Fibroblast of lung (primary cell): ENCODE results near the gene BFSP2. TPM values are rescaled to one million over a fixed set of nuclear protein-coding genes. Genes with fewer than 3 reads are reported as not detected.

Experiments used
- DNase-seq, 2 donors: peaks; one replicate each; pipeline versions ENCODE4 v3.0.0 to v3.0.0-alpha.2; 2010; ENCODE audit warnings: low read depth in 2 of 2
- H2AFZ ChIP-seq: 2 replicates; pipeline ENCODE4 v1.5.1; 2012; ENCODE audit warnings: low read length, control low read depth, inconsistent platforms
- H3K27ac ChIP-seq: 2 replicates; pipeline ENCODE4 v1.5.1; 2011; ENCODE audit warnings: low read length, control low read depth; ENCODE audit not compliant: insufficient read depth
- H3K27me3 ChIP-seq: 2 replicates; pipeline ENCODE4 v1.5.1; 2011; ENCODE audit warnings: mild to moderate bottlenecking, low read length; ENCODE audit not compliant: control insufficient read depth, insufficient read depth
- H3K36me3 ChIP-seq: 2 replicates; pipeline ENCODE4 v1.5.1; 2011; ENCODE audit warnings: low read length; ENCODE audit not compliant: control insufficient read depth, insufficient read depth
- H3K4me1 ChIP-seq: 2 replicates; pipeline ENCODE4 v1.5.1; 2011; ENCODE audit warnings: low read length; ENCODE audit not compliant: control insufficient read depth, insufficient read depth; ENCODE audit errors: extremely low read depth
- H3K4me2 ChIP-seq: 2 replicates; pipeline ENCODE4 v1.5.1; 2011; ENCODE audit warnings: low read length, control low read depth; ENCODE audit not compliant: insufficient read depth; ENCODE audit errors: extremely low read depth
- H3K4me3 ChIP-seq, 4 experiments: fragments of 200-600 bp in 1 of 4; sonication (generic) in 1 of 4; replicated peaks in 1 of 4; 2 replicates each; pipeline ENCODE4 v1.5.1; 2011 to 2016; ENCODE audit warnings: low read length in 4 of 4, low read depth in 3 of 4, mild to moderate bottlenecking in 3 of 4, control low read depth in 2 of 4, inconsistent platforms in 1 of 4, mixed read lengths in 1 of 4; ENCODE audit not compliant: insufficient read depth in 1 of 4; ENCODE audit errors: control extremely low read depth in 1 of 4
- H3K79me2 ChIP-seq: 2 replicates; pipeline ENCODE4 v1.5.1; 2012; ENCODE audit warnings: mild to moderate bottlenecking, low read length, inconsistent platforms; ENCODE audit not compliant: control insufficient read depth, insufficient read depth
- H3K9ac ChIP-seq: 2 replicates; pipeline ENCODE4 v1.5.1; 2011; ENCODE audit warnings: mild to moderate bottlenecking, low read length, control low read depth; ENCODE audit not compliant: insufficient read depth
- H3K9me3 ChIP-seq: 2 replicates; pipeline ENCODE4 v1.5.1; 2012; ENCODE audit warnings: low read depth, low read length; ENCODE audit not compliant: control insufficient read depth, insufficient read depth
- H4K20me1 ChIP-seq: 2 replicates; pipeline ENCODE4 v1.5.1; 2011; ENCODE audit warnings: low read length; ENCODE audit not compliant: control insufficient read depth, insufficient read depth; ENCODE audit errors: extremely low read depth
- CTCF ChIP-seq, 2 donors: IDR thresholded peaks in 1 of 2; conservative IDR thresholded peaks in 1 of 2; 1 replicate in 1 of 2; 2 replicates in 1 of 2; pipeline ENCODE4 v1.5.1; 2011 to 2012; ENCODE audit warnings: low read length in 2 of 2, control low read depth in 1 of 2, inconsistent platforms in 1 of 2, low read depth in 1 of 2, mild to moderate bottlenecking in 1 of 2
- EZH2 ChIP-seq: IDR thresholded peaks from 2 replicates; pipeline ENCODE4 v1.5.1; 2012; ENCODE audit warnings: low read length, control low read depth, mild to moderate bottlenecking; ENCODE audit errors: missing control alignments
- polyA plus RNA-seq, 2 donors: library from polyadenylated mRNA; depleted of rRNA in 1 of 2; stranded (reverse) in 1 of 2; unstranded in 1 of 2; fragments of >200 nt; gene quantifications; 2 replicates each; pipeline ENCODE4 v1.2.1, GENCODE V29; 2011 to 2012; ENCODE audit warnings: missing spikeins in 1 of 2
- total RNA-seq: library from RNA; depleted of rRNA; stranded (reverse); fragments of >200 nt; gene quantifications from 2 replicates; pipeline ENCODE4 v1.2.1, GENCODE V29; 2014

BFSP2 gene
- total and polyA plus RNA-seq, 2 donors (not counting 1 experiment from before 2014, with no cell fraction given), result not detected

- no peak overlapping the region for H3K9ac ChIP-seq
- H3K36me3 ChIP-seq, result no peaks in the 10 kb centered on the region
- no peak overlapping the region for H3K27ac ChIP-seq
- H3K9me3 ChIP-seq, result no peaks in the 10 kb centered on the region
- H4K20me1 ChIP-seq, result no peaks in the 10 kb centered on the region
- no peaks in the 10 kb centered on the region for H3K79me2 ChIP-seq
- no peak overlapping the region for H3K4me3 ChIP-seq
- H2AFZ ChIP-seq, result no peak overlapping the region
- no peaks in the 10 kb centered on the region for H3K4me1 ChIP-seq
- TF ChIP-seq EZH2, result no peak
- TF ChIP-seq CTCF (conservative IDR thresholded peaks at IDR 0.05 in 1 of 2, IDR thresholded peaks at IDR 0.05 in 1 of 2; ENCODE audit: low read depth in 1 of 2, low read length in 2 of 2), result no peak
- no peak for DNase-seq
- H3K4me2 ChIP-seq, result no peak overlapping the region
- H3K27me3 ChIP-seq, result no peaks in the 10 kb centered on the region
Observed at GRCh38 chr3:133466531-133467386, 66.9 kb downstream of the BFSP2 start.

GRCh38 chr3:133467780-133468179 lies 67.9 kb downstream of the BFSP2 start:
- Histone ChIP-seq H3K4me3 (no peak overlapping the region), H3K4me1 (no peaks in the 10 kb centered on the region), H2AFZ (no peak overlapping the region), H3K9ac (no peak overlapping the region), H3K79me2 (no peaks in the 10 kb centered on the region), H3K27me3 (no peaks in the 10 kb centered on the region), H3K36me3 (no peaks in the 10 kb centered on the region), H3K9me3 (no peaks in the 10 kb centered on the region), H4K20me1 (no peaks in the 10 kb centered on the region), H3K4me2 (no peak overlapping the region), H3K27ac (no peak overlapping the region)
- TF ChIP-seq CTCF (conservative IDR thresholded peaks at IDR 0.05 in 1 of 2, IDR thresholded peaks at IDR 0.05 in 1 of 2; ENCODE audit: low read depth in 1 of 2, low read length in 2 of 2) (no peak), EZH2 (no peak)
- DNase-seq, result no peak

GRCh38 chr3:133468251-133468721 lies 68.4 kb downstream of the BFSP2 start:
- H3K4me1 ChIP-seq, result no peaks in the 10 kb centered on the region
- no peak for DNase-seq
- H3K9ac ChIP-seq, result no peak overlapping the region
- H3K79me2 ChIP-seq, result no peaks in the 10 kb centered on the region
- no peaks in the 10 kb centered on the region for H4K20me1 ChIP-seq
- no peak overlapping the region for H2AFZ ChIP-seq
- H3K4me2 ChIP-seq, result no peak overlapping the region
- H3K27me3 ChIP-seq, result no peaks in the 10 kb centered on the region
- H3K9me3 ChIP-seq, result no peaks in the 10 kb centered on the region
- no peak overlapping the region for H3K27ac ChIP-seq
- no peak overlapping the region for H3K4me3 ChIP-seq
- TF ChIP-seq CTCF (conservative IDR thresholded peaks at IDR 0.05 in 1 of 2, IDR thresholded peaks at IDR 0.05 in 1 of 2; ENCODE audit: low read depth in 1 of 2, low read length in 2 of 2) (no peak), EZH2 (no peak)
- H3K36me3 ChIP-seq, result no peaks in the 10 kb centered on the region
